HL-60 (cell line): ENCODE results near the gene ZNF454.

Experiments used
- DNase-seq, 2 experiments: peaks; one replicate each; pipeline ENCODE4 v3.0.0-alpha.2; 2010 to 2020; ENCODE audit warnings: low read depth in 1 of 2, low spot score in 1 of 2
- H3K27ac ChIP-seq: fragments of 250-450 bp; sonication (Bioruptor Pico); replicated peaks from 2 replicates; pipeline ENCODE4 v1.5.1; 2020; ENCODE audit warnings: mild to moderate bottlenecking, moderate library complexity
- H3K27me3 ChIP-seq: fragments of 250-450 bp; sonication (Bioruptor Pico); 2 replicates; pipeline ENCODE4 v1.5.1; 2021; ENCODE audit warnings: mild to moderate bottlenecking, moderate library complexity; ENCODE audit not compliant: insufficient read depth, poor library complexity, severe bottlenecking
- H3K4me3 ChIP-seq: replicated peaks from 2 replicates; pipeline ENCODE4 v1.5.1; 2011; ENCODE audit warnings: mild to moderate bottlenecking, control low read depth, low read length; ENCODE audit not compliant: insufficient read depth
- GABPA ChIP-seq: IDR thresholded peaks from 2 replicates; pipeline ENCODE4 v1.6.1; 2012; ENCODE audit warnings: low read depth
- POLR2AphosphoS5 ChIP-seq: IDR thresholded peaks from 2 replicates; pipeline ENCODE4 v1.6.1; 2012; ENCODE audit warnings: low read depth
- REST ChIP-seq: IDR thresholded peaks from 2 replicates; pipeline ENCODE4 v1.6.1; 2012; ENCODE audit warnings: low read depth; ENCODE audit not compliant: insufficient replicate concordance
- SPI1 ChIP-seq: IDR thresholded peaks from 2 replicates; pipeline ENCODE4 v1.6.1; 2012; ENCODE audit warnings: low read depth, mild to moderate bottlenecking, borderline replicate concordance
- TF ChIP-seq, protein P1 (sequence below): IDR thresholded peaks from one replicate; pipeline ENCODE4 v1.5.1; 2011; ENCODE audit warnings: low read length, control low read depth, inconsistent platforms; ENCODE audit not compliant: insufficient read depth

The ZNF454 gene

GRCh38 chr5:178990491-178990890 lies 49.5 kb downstream of the ZNF454 start:
- DNase-seq, result no peak

DNA sequence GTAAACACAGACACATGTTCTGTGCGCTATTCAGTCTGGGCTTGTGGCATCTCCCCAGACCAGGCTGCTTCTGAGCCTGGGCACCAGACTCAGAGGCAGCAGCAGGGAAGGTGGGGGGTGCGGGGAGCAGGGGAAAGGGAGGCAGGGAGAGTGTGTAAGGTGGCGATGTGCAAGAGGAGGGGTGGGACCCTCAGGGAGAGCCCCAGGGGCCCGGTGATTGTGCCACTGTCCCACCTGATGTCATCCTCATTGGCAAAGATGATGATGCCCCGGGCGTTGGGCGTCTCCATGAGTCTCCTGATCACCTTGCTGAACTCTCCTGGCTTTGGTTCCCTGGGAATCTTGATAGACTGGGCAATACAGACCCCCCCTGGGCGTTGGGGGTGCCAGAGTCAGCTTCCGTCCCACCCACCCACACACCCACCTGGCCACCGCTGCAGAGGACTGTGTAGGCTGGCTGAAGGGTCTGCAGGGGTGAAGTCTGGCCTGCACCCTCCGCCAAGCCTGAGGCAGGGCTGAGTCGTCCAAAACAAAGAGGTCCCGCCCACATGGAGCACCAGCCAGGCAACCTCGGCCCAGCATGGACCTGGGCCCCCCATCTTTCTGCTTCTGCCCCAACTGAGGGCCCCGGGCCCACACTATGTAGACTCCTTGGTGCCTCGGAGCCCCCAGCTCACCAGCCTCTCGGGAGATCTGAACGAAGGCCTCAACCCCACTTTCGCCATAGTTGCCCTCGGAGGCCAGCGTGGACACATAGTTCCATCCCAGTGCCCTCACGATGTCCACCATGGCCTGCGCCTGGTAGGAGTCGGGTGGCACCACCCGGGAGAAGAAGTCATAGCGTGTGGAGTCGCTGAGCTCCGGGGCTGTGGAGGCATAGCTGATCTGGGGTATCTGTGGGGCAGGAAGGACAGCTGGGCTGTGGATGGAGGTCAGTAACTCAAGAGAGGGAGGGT lies 50.5 kb downstream of the ZNF454 start:
- Histone ChIP-seq H3K4me3 (no peak overlapping the region), H3K27ac (no peak overlapping the region), H3K27me3 (no peaks in the 10 kb centered on the region)
- DNase-seq, result no peak
- TF ChIP-seq SPI1, result no peak

More at GRCh38 chr5:178990491-178990890, 49.5 kb downstream of the ZNF454 start:
- Histone ChIP-seq H3K27me3 (no peaks in the 10 kb centered on the region), H3K27ac (no peak overlapping the region), H3K4me3 (no peak overlapping the region)
- TF ChIP-seq GABPA, result no peak
- TF ChIP-seq POLR2AphosphoS5, result no peak
- no peak for TF ChIP-seq REST
- TF ChIP-seq, protein P1, sequence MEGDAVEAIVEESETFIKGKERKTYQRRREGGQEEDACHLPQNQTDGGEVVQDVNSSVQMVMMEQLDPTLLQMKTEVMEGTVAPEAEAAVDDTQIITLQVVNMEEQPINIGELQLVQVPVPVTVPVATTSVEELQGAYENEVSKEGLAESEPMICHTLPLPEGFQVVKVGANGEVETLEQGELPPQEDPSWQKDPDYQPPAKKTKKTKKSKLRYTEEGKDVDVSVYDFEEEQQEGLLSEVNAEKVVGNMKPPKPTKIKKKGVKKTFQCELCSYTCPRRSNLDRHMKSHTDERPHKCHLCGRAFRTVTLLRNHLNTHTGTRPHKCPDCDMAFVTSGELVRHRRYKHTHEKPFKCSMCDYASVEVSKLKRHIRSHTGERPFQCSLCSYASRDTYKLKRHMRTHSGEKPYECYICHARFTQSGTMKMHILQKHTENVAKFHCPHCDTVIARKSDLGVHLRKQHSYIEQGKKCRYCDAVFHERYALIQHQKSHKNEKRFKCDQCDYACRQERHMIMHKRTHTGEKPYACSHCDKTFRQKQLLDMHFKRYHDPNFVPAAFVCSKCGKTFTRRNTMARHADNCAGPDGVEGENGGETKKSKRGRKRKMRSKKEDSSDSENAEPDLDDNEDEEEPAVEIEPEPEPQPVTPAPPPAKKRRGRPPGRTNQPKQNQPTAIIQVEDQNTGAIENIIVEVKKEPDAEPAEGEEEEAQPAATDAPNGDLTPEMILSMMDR, result no peak
- TF ChIP-seq SPI1, result no peak

GRCh38 chr5:178992291-178992895 lies 51.4 kb downstream of the ZNF454 start:
- TF ChIP-seq POLR2AphosphoS5 (no peak), SPI1 (no peak), GABPA (no peak), REST (no peak)
- TF ChIP-seq, protein P1, result no peak
- no peaks in the 10 kb centered on the region for H3K27me3 ChIP-seq
- H3K4me3 ChIP-seq, result no peak overlapping the region

GRCh38 chr5:178993236-178993765 lies 52.3 kb downstream of the ZNF454 start:
- TF ChIP-seq GABPA (no peak), REST (no peak), SPI1 (no peak), POLR2AphosphoS5 (no peak)
- TF ChIP-seq, protein P1, result no peak
- H3K4me3 ChIP-seq, result no peak overlapping the region
- H3K27ac ChIP-seq, result no peak overlapping the region
- H3K27me3 ChIP-seq, result no peaks in the 10 kb centered on the region
- DNase-seq, result no peak

More at GRCh38 chr5:178992291-178992895, 51.4 kb downstream of the ZNF454 start:
- no peak for DNase-seq
- no peak overlapping the region for H3K27ac ChIP-seq
